Fibroblast of villous mesenchyme (primary cell): ENCODE data around the gene LCN1. TPM values are rescaled to one million over a fixed set of nuclear protein-coding genes. Genes with fewer than 3 reads are reported as not detected.

Experiments used
- DNase-seq: peaks from one replicate; pipeline ENCODE4 v3.0.0-alpha.2; 2010; ENCODE audit warnings: low read depth
- H3K4me3 ChIP-seq: 2 replicates; pipeline ENCODE4 v1.5.1; 2011; ENCODE audit warnings: low read depth, mild to moderate bottlenecking, low read length
- CTCF ChIP-seq: IDR thresholded peaks from 2 replicates; pipeline ENCODE4 v1.5.1; 2012; ENCODE audit warnings: low read depth, mild to moderate bottlenecking, low read length; ENCODE audit not compliant: insufficient read depth
- total RNA-seq: library from RNA; depleted of rRNA; stranded (reverse); fragments of >200 nt; gene quantifications from 2 replicates; pipeline ENCODE4 v1.2.3, GENCODE V29; 2012

The LCN1 gene
- total RNA-seq, 1 donor: not detected

- no peak for DNase-seq
- H3K4me3 ChIP-seq: no peak overlapping the region
- TF ChIP-seq CTCF: no peak
Observed at GRCh38 chr9:135550344-135550918, 29.2 kb downstream of the LCN1 start.

GRCh38 chr9:135551031-135551430 is 29.8 kb downstream of the LCN1 start:
- no peak for DNase-seq
- H3K4me3 ChIP-seq: no peak overlapping the region
- no peak for TF ChIP-seq CTCF

GRCh38 chr9:135551456-135551855 is 30.2 kb downstream of the LCN1 start:
- TF ChIP-seq CTCF: no peak
- DNase-seq: no peak
- no peak overlapping the region for H3K4me3 ChIP-seq

GRCh38 chr9:135552021-135552697 is 30.9 kb downstream of the LCN1 start:
- H3K4me3 ChIP-seq: no peak overlapping the region
- DNase-seq: no peak
- TF ChIP-seq CTCF: no peak

- no peak for DNase-seq
- H3K4me3 ChIP-seq: no peak overlapping the region
- no peak for TF ChIP-seq CTCF
Observed at GRCh38 chr9:135552698-135553171, 31.5 kb downstream of the LCN1 start.

GRCh38 chr9:135554718-135555117 is 33.5 kb downstream of the LCN1 start:
- H3K4me3 ChIP-seq: no peak overlapping the region
- peak; percentile 68 for DNase-seq
- no peak for TF ChIP-seq CTCF
